HS-27A (cell line): Measurements from ENCODE around the gene KANSL1L.
A peak's percentile ranks its signal among the peaks of the same experiment; 100 is the strongest.
"Not testable (repeated sequence)": the region's sequence is repeated elsewhere in the genome, so short reads cannot be mapped to it uniquely, and the experiment has no call there.

Experiments used
- DNase-seq: peaks from one replicate; pipeline ENCODE4 v3.0.0-alpha.2; 2012; ENCODE audit warnings: low read depth, missing footprints

KANSL1L gene

DNA sequence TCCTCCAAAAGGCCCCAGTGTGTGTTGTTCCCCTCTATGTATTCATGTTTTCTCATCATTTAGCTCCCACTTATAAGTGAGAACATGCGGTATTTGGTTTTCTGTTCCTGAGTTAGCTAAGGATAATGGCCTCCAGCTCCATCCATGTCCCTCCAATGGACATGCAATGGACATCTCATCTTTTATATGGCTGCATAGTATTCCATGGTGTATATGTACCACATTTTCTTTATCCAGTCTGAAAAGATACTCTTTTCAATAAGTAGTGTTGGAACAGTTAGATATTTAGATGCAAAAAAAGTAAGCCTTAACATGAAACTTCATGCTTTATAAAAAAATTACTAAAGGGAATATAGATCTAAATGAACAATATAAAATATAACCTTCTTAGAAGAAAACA lies 5.9 kb upstream of the KANSL1L start:
- not testable (repeated sequence) for DNase-seq

DNA sequence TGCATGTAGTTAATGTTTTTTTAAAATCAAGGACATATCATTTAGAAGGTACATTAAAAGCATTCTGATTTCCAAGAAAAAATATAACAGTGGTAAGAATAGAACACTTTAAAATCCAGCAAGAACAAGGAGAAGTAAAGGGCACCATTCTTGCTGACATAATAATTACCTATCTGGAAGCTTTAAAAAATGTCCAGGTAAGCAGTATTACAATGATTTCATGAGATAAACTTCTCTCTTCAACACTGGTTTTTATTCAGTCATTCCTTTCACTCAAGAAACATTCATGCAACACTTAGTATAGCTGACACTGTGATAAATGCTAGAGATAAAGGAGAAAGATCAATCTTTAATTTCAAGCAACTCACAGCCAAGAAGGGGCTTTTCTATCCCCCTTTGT lies 2.9 kb upstream of the KANSL1L start:
- DNase-seq = no peak

GRCh38 chr2:210172219-210172575 lies 988 bp upstream of the KANSL1L start:
- DNase-seq = no peak

DNA sequence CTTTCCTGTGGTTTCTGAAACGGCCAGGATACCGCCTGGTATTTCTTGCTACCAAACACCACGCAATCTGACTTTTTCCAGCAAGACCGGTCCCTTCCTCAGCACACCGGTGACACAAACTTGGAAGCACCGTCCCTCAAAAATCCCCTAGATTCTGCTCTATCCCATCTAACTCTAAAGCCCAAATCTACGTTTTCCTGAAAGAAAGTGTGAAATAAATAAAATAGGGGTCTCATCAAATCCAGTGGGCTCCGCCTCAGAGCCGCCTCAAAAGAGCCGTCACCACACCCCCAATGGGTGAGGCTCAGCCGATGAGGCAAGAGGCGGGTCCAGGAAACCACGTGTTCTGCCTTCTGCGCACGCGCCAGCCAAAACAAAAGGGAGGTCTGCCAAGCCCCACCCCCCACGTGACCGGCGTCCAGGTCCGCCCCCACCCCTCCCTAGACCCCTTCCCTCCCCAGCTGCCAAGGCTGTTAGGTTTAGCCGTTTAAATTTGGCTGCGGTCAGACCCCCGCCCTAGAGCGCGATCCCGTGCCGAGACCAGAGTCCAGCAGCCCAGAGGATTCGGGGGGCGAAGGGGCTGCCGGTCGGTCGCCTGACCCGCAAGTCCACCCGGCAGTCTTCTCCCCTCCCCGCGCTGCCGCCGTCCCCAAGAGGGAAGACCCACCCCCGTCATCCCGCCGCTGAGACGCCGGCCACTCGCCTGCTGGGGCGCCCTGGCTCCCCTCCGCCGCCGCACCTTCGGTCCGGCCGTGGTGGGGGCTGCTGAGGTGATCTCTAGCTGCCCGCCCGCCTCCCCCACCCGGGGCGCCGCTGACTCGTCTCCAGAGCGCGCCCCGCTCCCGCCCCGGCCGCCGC lies 534 bp downstream of the KANSL1L start:
- peak; percentile 70 for DNase-seq

DNA sequence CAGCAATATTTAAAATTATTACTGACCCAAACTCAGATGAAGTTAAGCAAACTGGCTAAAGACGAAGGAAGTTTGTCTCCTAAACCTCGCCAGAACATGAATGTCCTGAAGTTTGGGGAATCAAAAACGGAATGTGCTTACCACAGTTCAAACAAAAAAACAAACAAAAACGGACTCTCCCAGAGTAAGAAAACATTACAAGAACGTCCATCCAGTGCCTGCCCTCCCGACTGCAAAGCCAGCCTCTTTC lies 1.1 kb downstream of the KANSL1L start:
- DNase-seq = no peak

DNA sequence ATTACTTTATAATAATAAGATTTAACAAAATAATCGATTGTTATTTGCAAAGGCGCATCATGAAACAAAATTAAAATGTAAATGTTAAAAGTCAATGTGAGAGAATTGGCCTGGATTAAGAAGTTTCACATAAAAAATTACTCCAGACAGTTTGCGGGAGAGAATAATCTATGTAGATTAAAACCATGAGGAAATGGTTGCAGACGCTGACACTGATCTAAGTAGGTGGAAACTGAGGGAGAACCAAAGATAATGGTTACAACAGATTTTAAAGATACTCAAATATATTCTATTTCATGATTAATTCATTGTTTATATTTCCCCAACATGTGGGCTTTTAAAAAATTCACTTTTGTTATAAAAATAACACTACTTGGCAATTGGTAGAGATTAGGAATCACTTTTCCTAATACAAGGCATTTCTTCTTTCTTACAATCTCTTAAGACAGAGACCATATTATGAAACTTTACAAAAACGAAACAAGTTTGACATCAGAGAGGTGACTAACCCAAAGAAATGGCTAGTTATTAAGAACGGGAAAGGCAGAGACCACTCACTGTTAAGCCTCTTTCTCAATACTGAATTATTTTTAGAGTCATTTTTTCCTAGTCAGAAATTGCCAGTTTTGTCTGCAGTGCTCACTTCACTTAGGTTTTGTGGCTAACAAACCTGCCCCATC lies 1.6 kb downstream of the KANSL1L start:
- DNase-seq = no peak

DNA sequence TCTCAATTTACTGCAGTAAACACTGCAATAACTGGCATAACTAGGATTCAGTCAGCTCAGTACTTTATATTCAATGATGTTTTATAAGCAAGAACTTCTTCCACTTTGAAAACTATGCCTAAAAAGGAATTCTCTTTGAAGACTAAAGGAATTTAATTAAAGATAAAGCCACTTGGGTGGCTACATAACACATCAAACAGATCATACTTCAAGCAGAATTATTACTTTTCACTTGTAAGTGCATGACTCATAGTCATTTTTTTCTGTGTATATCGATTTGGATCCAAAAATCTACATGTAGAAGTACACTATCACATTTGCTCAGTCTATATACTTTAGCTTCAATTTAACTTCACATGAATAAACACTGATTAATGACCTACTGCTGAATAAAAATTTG lies 4.0 kb downstream of the KANSL1L start:
- DNase-seq = no peak

- no peak for DNase-seq
Measured at GRCh38 chr2:210162466-210163124, 8.6 kb downstream of the KANSL1L start.

DNA sequence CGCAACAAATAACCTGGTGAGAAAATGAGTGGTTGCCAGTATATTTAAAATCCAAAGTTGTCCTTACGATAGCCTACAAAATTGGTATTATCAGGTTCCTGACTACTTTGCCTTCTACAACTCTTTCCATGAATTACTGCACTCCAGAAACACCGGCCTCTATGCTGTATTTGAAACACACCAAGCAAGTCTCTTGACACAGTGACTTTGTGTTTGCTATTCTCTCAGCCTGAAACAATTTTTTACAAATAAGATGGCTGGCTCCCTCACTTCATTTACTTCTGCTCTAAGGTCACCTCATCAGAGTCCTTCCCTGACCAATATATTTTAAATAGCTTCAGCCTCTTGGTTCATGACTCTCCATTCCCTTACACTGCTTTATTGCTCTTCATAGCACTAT lies 12.2 kb downstream of the KANSL1L start:
- no peak for DNase-seq

DNA sequence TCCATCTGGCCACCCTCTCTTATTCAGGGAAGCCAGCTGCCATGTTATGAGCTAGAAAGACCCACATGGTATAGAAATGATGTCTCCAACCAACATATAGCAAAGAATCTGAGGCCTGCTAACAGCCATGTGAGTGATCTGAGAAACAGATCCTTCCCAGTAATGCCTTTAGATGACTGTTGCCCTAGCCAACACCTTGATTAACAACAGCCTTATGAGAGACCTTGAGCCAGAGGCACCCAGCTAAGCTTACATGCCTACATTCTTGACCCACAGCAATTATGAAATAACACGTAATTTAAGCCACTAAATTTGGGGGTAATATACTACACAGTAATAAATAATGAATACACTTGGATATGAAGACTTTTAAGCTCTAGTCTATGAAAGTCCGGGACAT lies 13.0 kb downstream of the KANSL1L start:
- no peak for DNase-seq

- no peak for DNase-seq
Measured at GRCh38 chr2:210157526-210157925, 13.7 kb downstream of the KANSL1L start.

DNA sequence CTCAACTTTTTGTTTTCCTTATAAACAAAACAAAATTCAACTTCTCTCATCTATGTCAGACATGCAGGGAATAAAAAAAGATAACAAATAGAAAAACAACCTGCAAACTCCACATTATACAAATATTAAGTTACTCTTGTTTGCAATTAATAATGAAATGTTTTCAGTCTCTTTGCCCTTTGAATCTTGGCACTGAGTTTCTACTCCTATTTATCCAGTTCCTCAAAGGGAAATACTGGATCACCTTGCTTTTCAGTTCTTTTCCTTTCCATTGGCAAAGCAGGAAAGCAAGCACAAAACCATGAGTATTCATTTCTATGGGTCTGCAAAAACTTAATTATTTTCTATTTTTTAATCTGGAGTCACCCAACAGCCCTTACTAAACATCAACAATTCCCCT lies 23.6 kb downstream of the KANSL1L start:
- DNase-seq = no peak

DNA sequence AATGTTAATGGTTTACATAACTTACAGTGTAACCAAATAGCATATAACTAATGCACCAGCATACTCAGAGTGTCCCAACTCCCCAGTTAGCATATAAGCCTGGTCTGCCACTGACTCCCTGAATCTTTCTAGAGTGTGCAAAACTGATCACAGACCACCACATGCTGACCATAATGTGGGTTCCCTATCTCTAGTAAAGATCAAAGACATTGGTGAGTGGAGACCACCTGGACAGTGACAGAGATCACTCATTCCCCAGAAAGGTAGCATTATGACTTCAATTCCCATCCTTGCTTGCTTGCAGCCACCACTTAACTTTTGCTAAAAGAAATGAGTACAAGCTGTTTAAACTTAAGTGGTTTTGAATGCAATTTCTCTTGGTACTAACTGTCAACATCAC lies 39.0 kb downstream of the KANSL1L start:
- no peak for DNase-seq

- no peak for DNase-seq
Measured at GRCh38 chr2:210128961-210129360, 42.2 kb downstream of the KANSL1L start.

- DNase-seq = no peak
Measured at GRCh38 chr2:210113614-210114235, 57.5 kb downstream of the KANSL1L start.

GRCh38 chr2:210112871-210113270 lies 58.3 kb downstream of the KANSL1L start:
- DNase-seq = no peak

DNA sequence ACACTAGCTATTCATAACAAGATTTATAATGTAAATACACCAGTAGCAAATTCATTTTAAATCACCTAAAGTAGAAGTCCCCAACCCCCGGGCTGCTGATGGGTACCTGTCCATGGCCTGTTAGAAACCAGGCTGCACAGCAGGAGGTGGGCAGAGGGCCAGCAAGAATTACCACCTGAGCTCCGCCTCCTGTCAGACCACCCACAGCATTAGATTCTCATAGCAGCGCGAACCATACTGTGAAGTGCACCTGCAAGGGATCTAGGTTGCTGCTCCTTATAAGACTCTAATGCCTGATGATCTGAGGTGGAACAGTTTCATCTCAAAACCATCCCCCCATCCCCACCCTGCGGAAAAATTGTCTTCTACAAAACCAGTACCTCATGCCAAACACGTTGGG lies 71.3 kb downstream of the KANSL1L start:
- DNase-seq = no peak

- no peak for DNase-seq
Measured at GRCh38 chr2:210094787-210095186, 76.4 kb downstream of the KANSL1L start.

- no peak for DNase-seq
Measured at GRCh38 chr2:210092791-210093190, 78.4 kb downstream of the KANSL1L start.

GRCh38 chr2:210086930-210087329 lies 84.3 kb downstream of the KANSL1L start:
- DNase-seq = no peak

- no peak for DNase-seq
Measured at GRCh38 chr2:210086292-210086691, 84.9 kb downstream of the KANSL1L start.

DNA sequence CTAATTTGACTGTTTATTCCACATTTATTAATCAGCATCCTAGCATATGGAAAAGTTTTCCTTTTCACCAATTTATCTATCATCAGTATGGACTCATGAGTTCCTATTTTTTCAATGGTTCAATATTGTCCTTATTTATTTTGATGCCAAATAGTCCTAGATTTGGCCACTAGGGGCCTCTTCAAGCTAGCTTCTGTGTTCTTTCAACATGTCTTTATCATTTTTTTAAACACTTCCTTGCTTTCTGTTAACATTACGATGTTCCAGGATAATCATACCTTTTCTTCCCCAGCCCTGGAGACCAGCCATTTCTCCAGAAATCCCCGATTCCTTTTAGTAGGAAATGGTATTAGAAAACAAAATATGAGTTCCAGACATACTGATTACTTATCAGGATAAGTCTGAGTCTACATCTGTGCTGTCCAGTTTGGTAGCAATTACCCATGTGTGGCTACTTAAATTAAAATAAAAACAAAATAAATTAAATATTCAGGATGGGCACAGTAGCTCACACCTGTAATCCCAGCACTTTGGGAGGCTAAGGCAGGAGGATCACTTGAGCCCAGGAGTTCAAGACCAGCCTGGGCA lies 98.2 kb downstream of the KANSL1L start:
- DNase-seq = no peak

GRCh38 chr2:210072493-210072892 lies 98.7 kb downstream of the KANSL1L start:
- no peak for DNase-seq
